Effector memory CD8-positive, alpha-beta T cell (primary cell): ENCODE results near the gene PRDX1.
"Not testable (repeated sequence)": the region's sequence is repeated elsewhere in the genome, so short reads cannot be mapped to it uniquely, and the experiment has no call there.

ENCODE experiments used
- ATAC-seq: fragments of 150-1000 bp; cut with Tn5 transposase; replicated peaks from 2 replicates; pipeline ENCODE4 v1.10.0; 2021; ENCODE audit warnings: mild to moderate bottlenecking, moderate library complexity
- DNase-seq, 3 experiments: peaks; one replicate each; pipeline ENCODE4 v3.0.0; 2021
- H3K27ac Mint-ChIP-seq, 2 donors: one replicate each; pipeline ENCODE4 v1.8.0; 2022; ENCODE audit warnings: mild to moderate bottlenecking in 2 of 2, mixed read lengths in 2 of 2, moderate library complexity in 2 of 2
- H3K27me3 Mint-ChIP-seq, 2 donors: one replicate each; pipeline ENCODE4 v1.8.0; 2022; ENCODE audit warnings: mixed read lengths in 2 of 2
- H3K36me3 Mint-ChIP-seq: one replicate; pipeline ENCODE4 v1.8.0; 2022; ENCODE audit warnings: mild to moderate bottlenecking, moderate library complexity, mixed read lengths; ENCODE audit not compliant: insufficient read depth
- H3K4me1 Mint-ChIP-seq, 2 donors: one replicate each; pipeline ENCODE4 v1.8.0; 2022; ENCODE audit warnings: low read depth in 2 of 2, mixed read lengths in 2 of 2
- H3K4me3 Mint-ChIP-seq, 2 donors: one replicate each; pipeline ENCODE4 v1.8.0; 2022; ENCODE audit warnings: mild to moderate bottlenecking in 2 of 2, mixed read lengths in 2 of 2, moderate library complexity in 2 of 2
- H3K9me3 Mint-ChIP-seq, 2 donors: one replicate each; pipeline ENCODE4 v1.8.0; 2022; ENCODE audit warnings: mixed read lengths in 2 of 2

The PRDX1 gene

DNA sequence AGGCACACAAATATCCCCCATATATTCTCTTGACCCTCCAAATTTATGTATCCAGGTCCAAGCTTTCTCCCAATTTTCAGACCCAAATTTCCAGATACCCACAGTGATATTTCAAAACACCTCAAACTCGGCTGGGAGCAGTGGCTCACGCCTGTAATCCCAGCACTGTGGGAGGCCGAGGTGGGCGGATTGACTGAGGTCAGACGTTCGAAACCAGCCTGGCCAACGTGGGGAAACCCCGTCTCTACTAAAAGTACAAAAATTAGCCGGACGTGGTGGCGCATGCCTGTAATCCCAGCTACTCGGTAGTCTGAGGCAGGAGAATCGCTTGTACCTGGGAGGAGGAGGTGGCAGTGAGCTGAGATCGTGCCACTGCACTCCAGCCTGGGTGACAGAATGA lies 32.3 kb downstream of the PRDX1 start:
- not testable (repeated sequence) for H3K4me3 Mint-ChIP-seq, ATAC-seq, H3K27ac Mint-ChIP-seq, H3K9me3 Mint-ChIP-seq, H3K36me3 Mint-ChIP-seq, H3K4me1 Mint-ChIP-seq, H3K27me3 Mint-ChIP-seq, DNase-seq

DNA sequence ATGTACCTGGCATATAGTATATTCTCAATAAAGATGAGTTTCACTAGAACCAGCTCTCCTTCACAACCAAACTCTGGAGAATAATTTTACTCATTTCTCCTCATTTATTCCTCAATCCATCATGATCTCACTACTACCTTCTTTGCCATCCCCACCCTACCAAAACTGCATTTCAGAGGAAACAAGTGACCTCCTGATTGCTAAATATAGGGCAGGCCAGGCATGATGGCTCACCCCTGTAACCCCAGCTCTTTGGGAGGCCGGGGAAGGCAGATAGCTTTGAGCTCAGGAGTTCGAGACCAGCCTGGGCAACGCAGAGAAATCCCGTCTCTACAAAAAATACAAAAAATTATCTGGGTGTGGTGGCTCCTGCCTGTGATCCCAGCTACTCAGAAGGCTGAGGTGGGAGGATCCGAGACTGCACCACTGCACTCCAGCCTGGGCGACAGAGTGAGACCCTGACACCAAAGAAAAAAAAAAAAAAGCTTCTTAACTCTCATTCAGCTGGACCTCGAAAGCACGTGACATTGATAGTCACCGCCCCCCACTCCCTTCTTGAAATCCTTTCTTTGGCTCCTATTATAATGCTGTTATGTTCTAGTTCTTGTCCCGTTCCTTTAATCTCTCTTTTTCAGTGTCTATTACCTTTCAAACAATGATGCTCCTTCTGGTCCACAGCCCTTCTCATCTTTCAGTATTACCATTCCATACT lies 32.9 kb downstream of the PRDX1 start:
- H3K4me1 Mint-ChIP-seq: peaks cover 0 to 5% of the 10 kb centered on the region in 2 donors
- H3K27ac Mint-ChIP-seq: no peak overlapping the region
- ATAC-seq: no peak
- H3K4me3 Mint-ChIP-seq: no peak overlapping the region
- DNase-seq: no peak
- H3K27me3 Mint-ChIP-seq: no peaks in the 10 kb centered on the region
- H3K36me3 Mint-ChIP-seq: peaks cover 7% of the 10 kb centered on the region
- H3K9me3 Mint-ChIP-seq: no peaks in the 10 kb centered on the region

DNA sequence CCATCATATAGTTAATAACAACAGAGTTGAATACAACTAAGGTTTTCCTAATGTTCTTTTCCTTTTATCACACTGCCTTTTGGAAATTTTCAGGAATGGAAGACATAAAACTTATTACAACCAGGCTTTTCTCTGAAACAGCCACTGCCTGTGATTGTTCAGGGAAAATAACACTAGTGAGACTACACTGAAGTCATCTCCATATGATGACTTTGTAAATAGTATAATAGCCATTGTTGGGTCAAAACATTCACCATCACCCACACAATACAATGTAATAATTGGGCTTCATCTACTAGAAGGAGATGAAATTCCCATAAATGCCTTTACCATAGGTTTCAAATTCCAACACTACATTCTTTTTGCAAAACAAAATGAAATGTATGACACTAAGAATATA lies 35.7 kb downstream of the PRDX1 start:
- Mint-ChIP-seq H3K36me3 (peaks cover 10% of the 10 kb centered on the region), H3K27ac (no peak overlapping the region), H3K27me3 (no peaks in the 10 kb centered on the region), H3K9me3 (no peaks in the 10 kb centered on the region), H3K4me3 (no peak overlapping the region), H3K4me1 (peaks cover 0 to 5% of the 10 kb centered on the region in 2 donors)
- no peak for ATAC-seq
- no peak for DNase-seq

DNA sequence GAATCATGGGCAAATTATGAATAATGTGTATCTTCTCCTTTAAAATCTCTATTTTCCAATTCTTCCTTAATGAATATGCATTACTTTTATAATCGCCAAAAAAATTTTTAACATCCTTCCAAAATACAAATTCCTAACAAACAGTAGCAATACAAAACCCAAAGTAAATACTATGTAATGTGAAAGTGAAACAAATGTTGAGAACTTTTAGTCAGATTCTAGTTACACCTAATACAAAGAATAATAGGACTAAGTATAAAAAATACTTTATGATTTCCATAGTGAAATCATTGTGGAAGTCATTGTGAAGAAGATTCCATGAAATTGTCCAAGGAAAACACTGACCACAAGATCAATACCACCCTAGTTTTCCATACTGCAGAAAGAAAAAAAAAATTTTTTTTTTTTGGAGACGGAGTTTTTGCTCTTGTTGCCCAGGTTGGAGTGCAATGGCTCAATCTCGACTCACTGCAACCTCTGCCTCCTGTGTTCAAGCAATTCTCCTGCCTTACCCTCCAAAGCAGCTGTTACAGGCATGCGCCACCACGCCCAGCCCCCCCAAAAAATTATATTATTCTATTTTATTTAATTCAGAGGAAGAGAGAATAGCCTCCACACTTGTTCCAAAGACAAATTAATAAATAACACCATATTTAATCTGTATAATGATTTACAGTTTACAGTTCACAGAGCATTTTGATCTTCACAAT lies 42.5 kb downstream of the PRDX1 start:
- no peak for DNase-seq
- ATAC-seq: no peak
- Mint-ChIP-seq H3K27ac (no peak overlapping the region), H3K27me3 (no peaks in the 10 kb centered on the region), H3K9me3 (no peaks in the 10 kb centered on the region), H3K36me3 (peaks cover 10% of the 10 kb centered on the region), H3K4me1 (no peaks in the 10 kb centered on the region), H3K4me3 (no peak overlapping the region)

DNA sequence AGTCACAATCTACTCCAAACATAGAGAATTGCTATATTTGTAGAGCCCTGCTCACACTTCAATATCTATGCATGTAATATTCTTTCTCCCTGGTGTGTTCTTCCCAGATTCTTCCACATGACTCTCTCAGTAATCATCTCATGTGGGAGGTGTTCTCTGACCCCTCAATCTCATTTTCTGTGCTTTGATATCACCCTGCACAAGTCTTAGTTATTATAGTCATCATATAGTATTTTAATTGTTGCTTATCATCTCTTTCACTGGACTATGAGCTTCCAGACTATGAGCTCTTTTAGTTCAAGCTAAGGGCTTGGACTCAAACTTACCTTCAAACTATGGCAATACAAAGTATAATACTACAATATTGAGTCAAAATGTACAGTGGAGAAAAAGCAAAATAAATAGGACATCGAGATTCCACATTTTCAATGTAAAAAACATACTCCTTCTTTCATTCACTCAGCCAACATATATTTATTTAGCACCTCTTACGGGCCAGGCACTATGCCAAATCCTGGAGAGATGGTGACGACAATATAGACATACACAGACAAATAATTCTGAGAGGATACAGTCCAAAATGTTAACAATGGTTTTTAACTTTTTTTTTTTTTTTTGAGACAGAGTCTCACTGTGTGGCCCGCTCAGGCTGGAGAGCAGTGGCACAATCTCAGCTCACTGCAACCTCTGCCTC lies 43.4 kb downstream of the PRDX1 start:
- H3K27me3 Mint-ChIP-seq: no peaks in the 10 kb centered on the region
- DNase-seq (no peak), ATAC-seq (no peak)
- no peak overlapping the region for H3K4me3 Mint-ChIP-seq
- H3K9me3 Mint-ChIP-seq: no peaks in the 10 kb centered on the region
- H3K36me3 Mint-ChIP-seq: peaks cover 10% of the 10 kb centered on the region
- no peaks in the 10 kb centered on the region for H3K4me1 Mint-ChIP-seq
- no peak overlapping the region for H3K27ac Mint-ChIP-seq

DNA sequence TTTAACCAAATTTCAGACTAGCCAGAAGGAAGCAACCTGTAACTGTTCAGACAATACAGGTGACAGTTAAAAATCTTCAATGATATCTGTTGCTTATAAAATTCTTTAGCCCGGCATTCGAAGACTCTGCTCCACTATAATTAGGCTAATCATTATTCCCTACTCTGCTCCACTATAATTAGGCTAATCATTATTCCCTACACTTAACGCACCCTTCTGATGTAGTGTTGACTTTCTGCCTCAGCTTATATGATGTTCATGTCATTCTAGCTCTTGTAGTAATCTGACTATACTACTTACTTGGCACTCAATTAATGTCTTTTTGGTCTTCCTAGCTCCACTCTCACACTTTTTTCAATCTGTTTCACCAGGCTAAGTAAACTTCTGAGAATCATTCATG lies 44.0 kb downstream of the PRDX1 start:
- ATAC-seq: no peak
- no peaks in the 10 kb centered on the region for H3K27me3 Mint-ChIP-seq
- DNase-seq: no peak
- H3K27ac Mint-ChIP-seq: no peak overlapping the region
- no peaks in the 10 kb centered on the region for H3K4me1 Mint-ChIP-seq
- H3K4me3 Mint-ChIP-seq: no peak overlapping the region
- no peaks in the 10 kb centered on the region for H3K9me3 Mint-ChIP-seq
- peaks cover 10% of the 10 kb centered on the region for H3K36me3 Mint-ChIP-seq

DNA sequence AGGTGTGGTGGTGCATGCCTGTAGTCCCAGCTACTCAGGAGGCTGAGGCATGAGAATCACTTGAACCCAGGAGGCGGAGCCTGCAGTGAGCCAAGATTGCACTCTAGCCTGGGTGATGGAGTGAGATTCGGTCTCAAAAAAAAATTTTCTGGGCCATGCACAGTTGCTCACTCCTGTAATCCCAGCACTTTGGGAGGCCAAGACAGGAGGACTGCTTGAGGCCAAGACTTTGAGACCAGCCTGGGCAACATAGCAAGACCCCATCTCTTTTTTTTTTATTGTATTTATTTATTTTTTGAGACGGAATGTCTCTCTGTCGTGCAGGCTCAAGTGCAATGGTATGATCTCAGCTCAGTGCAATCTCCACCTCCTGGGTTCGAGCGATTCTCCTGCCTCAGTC lies 47.5 kb downstream of the PRDX1 start:
- H3K27me3 Mint-ChIP-seq, H3K36me3 Mint-ChIP-seq, DNase-seq, H3K4me1 Mint-ChIP-seq, H3K4me3 Mint-ChIP-seq, ATAC-seq, H3K27ac Mint-ChIP-seq, H3K9me3 Mint-ChIP-seq: not testable (repeated sequence)

DNA sequence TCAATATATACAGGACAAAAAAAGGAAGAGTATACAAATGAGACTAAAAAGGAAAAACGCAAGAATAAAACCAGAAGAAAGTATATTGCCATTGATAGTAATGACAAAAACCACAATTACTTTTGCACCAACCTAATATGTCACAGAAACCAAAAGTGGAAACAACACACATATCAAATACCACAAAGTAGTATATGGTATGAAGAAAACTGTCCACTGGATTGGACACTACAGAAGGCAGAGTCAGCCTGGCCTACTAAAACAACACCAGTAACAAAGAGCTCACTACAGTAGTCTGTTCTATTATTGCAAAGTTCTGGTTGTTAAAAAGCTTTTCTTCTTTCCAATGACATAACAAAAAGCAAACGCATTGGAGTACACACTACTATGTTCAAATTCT lies 48.4 kb downstream of the PRDX1 start:
- ATAC-seq (no peak), DNase-seq (no peak)
- H3K27me3 Mint-ChIP-seq: no peaks in the 10 kb centered on the region
- H3K4me1 Mint-ChIP-seq: no peaks in the 10 kb centered on the region
- H3K4me3 Mint-ChIP-seq: no peak overlapping the region
- H3K9me3 Mint-ChIP-seq: no peaks in the 10 kb centered on the region
- H3K27ac Mint-ChIP-seq: no peak overlapping the region
- H3K36me3 Mint-ChIP-seq: peaks cover 4% of the 10 kb centered on the region

DNA sequence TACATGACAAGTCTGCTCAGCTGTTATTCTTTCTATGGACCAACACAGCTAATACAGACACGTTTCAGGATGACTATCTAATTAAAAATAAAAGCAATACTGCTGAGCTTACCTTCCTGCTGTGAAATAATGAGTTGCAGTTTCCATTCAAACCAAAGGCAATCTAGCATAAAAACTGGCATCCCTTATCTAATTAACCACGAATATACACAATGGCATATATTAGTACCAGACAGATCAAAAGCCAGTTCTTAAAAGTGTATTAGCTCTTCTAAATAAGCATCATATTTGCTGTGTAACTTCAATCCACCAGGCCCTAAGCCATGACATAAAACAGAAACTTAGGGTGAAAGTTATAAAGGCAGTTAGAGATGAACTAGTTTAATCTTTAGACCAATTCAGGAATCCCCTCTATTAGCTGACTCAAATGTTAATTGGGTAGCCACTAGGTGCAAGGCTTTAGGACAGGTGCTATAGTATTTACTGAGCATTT lies 51.3 kb downstream of the PRDX1 start:
- no peaks in the 10 kb centered on the region for H3K9me3 Mint-ChIP-seq
- H3K27ac Mint-ChIP-seq: no peak overlapping the region
- no peaks in the 10 kb centered on the region for H3K4me1 Mint-ChIP-seq

DNA sequence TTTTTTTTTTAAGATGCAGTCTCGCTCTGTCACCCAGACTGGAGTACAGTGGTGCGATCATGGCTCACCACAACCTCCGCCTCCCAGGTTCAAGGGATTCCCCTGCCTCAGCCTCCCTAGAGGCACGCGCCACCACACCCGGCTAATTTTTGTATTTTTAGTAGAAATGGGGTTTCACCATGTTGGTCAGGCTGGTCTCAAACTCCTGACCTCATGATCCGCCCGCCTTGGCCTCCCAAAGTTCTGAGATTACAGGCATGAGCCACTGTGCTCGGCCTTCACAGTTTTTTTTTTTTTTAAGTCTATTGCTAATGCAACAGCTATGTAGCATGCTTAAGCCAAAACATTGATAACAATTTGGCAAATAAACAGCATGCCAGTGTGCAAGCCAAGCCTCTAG lies 54.3 kb downstream of the PRDX1 start:
- H3K9me3 Mint-ChIP-seq, H3K27me3 Mint-ChIP-seq, DNase-seq, H3K36me3 Mint-ChIP-seq, H3K4me3 Mint-ChIP-seq, H3K4me1 Mint-ChIP-seq, ATAC-seq: not testable (repeated sequence)
- peak overlapping the region in 1 of 2 donors; percentile 44 for H3K27ac Mint-ChIP-seq

More for the DNA sequence above, 51.3 kb downstream of the PRDX1 start:
- ATAC-seq (no peak), DNase-seq (no peak)
- Mint-ChIP-seq H3K4me3 (no peak overlapping the region), H3K27me3 (no peaks in the 10 kb centered on the region), H3K36me3 (no peaks in the 10 kb centered on the region)

DNA sequence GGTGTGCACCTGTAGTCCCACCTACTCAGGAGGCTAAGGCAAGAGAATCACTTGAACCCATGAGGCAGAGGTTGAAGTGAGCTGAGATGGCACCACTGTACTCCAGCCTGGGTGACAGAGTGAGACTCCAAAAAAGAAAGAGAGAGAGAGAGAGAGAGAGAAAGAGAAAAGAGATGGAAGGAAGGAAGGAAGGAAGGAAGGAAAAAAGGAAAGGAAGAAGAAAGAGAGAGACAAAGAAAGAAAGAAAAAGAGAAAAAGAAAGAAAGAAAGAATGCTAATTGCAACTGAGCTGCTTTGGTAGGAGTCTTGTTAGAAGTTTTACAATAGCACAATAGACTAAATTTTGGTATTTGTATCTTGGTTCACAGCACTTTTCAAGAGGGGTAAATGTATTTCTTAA lies 56.4 kb downstream of the PRDX1 start:
- no peak overlapping the region for H3K4me3 Mint-ChIP-seq
- H3K4me1 Mint-ChIP-seq: peaks cover 0 to 3% of the 10 kb centered on the region in 2 donors
- H3K36me3 Mint-ChIP-seq: peaks cover 5% of the 10 kb centered on the region
- no peaks in the 10 kb centered on the region for H3K9me3 Mint-ChIP-seq
- ATAC-seq (no peak), DNase-seq (no peak)
- peak overlapping the region; percentile 2 to 5 for H3K27ac Mint-ChIP-seq
- H3K27me3 Mint-ChIP-seq: no peaks in the 10 kb centered on the region
